Endothelial cell of umbilical vein (primary cell): ENCODE measurements around the gene SRBD1. TPM values are rescaled to one million over a fixed set of nuclear protein-coding genes. Genes with fewer than 3 reads are reported as not detected.
A peak's percentile ranks its signal among the peaks of the same experiment; 100 is the strongest.

Experiments
- BruUV-seq: library from RNA; stranded (reverse); fragments of 400-500 nt; replicated peaks from 2 replicates; lab custom pipeline; 2021; lab: Mats Ljungman, UMichigan
- CTCF ChIA-PET: fragments of 300-600, 350-600 bp; sonication (Branson Sonifier 250); formaldehyde crosslinking; loops from one replicate; lab custom pipeline; 2021; ENCODE audit warnings: antibody characterized with exemption, inconsistent platforms; lab: Charles Lee
- POLR2A ChIA-PET: fragments of 300-600, 350-600 bp; sonication (Branson Sonifier 250); formaldehyde crosslinking; loops from one replicate; lab custom pipeline; 2021; ENCODE audit warnings: antibody characterized with exemption, inconsistent platforms; lab: Charles Lee
- DNase-seq: peaks from one replicate; pipeline ENCODE4 v3.0.0-alpha.2; 2011; ENCODE audit warnings: low read depth, low spot score
- FAIRE-seq: peaks from 2 replicates; lab custom pipeline; 2011; peaks lifted over from hg19 to GRCh38; lab: Jason Lieb, UNC
- H2AFZ ChIP-seq: 2 replicates; pipeline ENCODE4 v1.6.0; 2012; ENCODE audit warnings: low read depth, low read length, control low read depth, inconsistent platforms
- H3K27ac ChIP-seq: 2 replicates; pipeline ENCODE4 v1.5.1; 2011; ENCODE audit warnings: low read depth, mild to moderate bottlenecking, control low read depth, low read length, moderate library complexity; ENCODE audit not compliant: insufficient read depth
- H3K27me3 ChIP-seq, 2 experiments: 2 replicates each; pipeline versions ENCODE4 v1.6.0 to v1.6.1; 2011; ENCODE audit warnings: low read length in 2 of 2, mixed read lengths in 1 of 2; ENCODE audit not compliant: control insufficient read depth in 2 of 2, insufficient read depth in 2 of 2
- H3K36me3 ChIP-seq, 2 experiments: 2 replicates in 1 of 2; 3 replicates in 1 of 2; pipeline ENCODE4 v1.5.1; 2011; ENCODE audit warnings: low read length in 2 of 2, mild to moderate bottlenecking in 1 of 2, moderate library complexity in 1 of 2; ENCODE audit not compliant: control insufficient read depth in 2 of 2, insufficient read depth in 2 of 2; ENCODE audit errors: extremely low read depth in 1 of 2
- H3K4me1 ChIP-seq: 3 replicates; pipeline ENCODE4 v1.5.1; 2011; ENCODE audit warnings: mild to moderate bottlenecking, low read length; ENCODE audit not compliant: control insufficient read depth, insufficient read depth; ENCODE audit errors: extremely low read depth
- H3K4me2 ChIP-seq: 2 replicates; pipeline ENCODE4 v1.6.1; 2011; ENCODE audit warnings: low read length, control low read depth, mixed read lengths; ENCODE audit not compliant: insufficient read depth
- H3K4me3 ChIP-seq, 3 experiments: fragments of 200-600 bp in 1 of 3; sonication (generic), shearing (Covaris generic) in 1 of 3; replicated peaks in 1 of 3; 2 replicates each; pipeline ENCODE4 v1.5.1; 2011 to 2016; ENCODE audit warnings: control low read depth in 3 of 3, low read length in 3 of 3, mild to moderate bottlenecking in 2 of 3, inconsistent platforms in 1 of 3, low read depth in 1 of 3, moderate library complexity in 1 of 3; ENCODE audit not compliant: insufficient read depth in 1 of 3
- H3K79me2 ChIP-seq: 2 replicates; pipeline ENCODE4 v1.6.0; 2012; ENCODE audit warnings: low read length, inconsistent platforms; ENCODE audit not compliant: control insufficient read depth, insufficient read depth
- H3K9ac ChIP-seq: replicated peaks from 2 replicates; pipeline ENCODE3; 2011; ENCODE audit warnings: low read length, control low read depth; ENCODE audit not compliant: insufficient read depth; ENCODE audit errors: extremely low read depth
- H3K9me1 ChIP-seq: replicated peaks from 3 replicates; pipeline ENCODE4 v1.6.0; 2011; ENCODE audit warnings: mild to moderate bottlenecking, low read length; ENCODE audit not compliant: control insufficient read depth, insufficient read depth; ENCODE audit errors: extremely low read depth
- H3K9me3 ChIP-seq: replicated peaks from 2 replicates; pipeline ENCODE4 v1.5.1; 2012; ENCODE audit warnings: low read length, inconsistent platforms; ENCODE audit not compliant: control insufficient read depth, insufficient read depth
- H4K20me1 ChIP-seq: replicated peaks from 2 replicates; pipeline ENCODE3; 2011; ENCODE audit warnings: mild to moderate bottlenecking, low read length; ENCODE audit not compliant: control insufficient read depth, insufficient read depth; ENCODE audit errors: extremely low read depth
- FOS ChIP-seq: IDR thresholded peaks from 2 replicates; pipeline ENCODE4 v1.6.1; 2011; ENCODE audit warnings: mild to moderate bottlenecking, low read length, moderate library complexity, borderline replicate concordance; ENCODE audit not compliant: insufficient read depth
- GATA2 ChIP-seq: IDR thresholded peaks from 2 replicates; pipeline ENCODE4 v1.7.0; 2011; ENCODE audit warnings: low read depth, mild to moderate bottlenecking, moderate library complexity, mixed read lengths, low read length; ENCODE audit not compliant: insufficient read length, insufficient read depth
- JUN ChIP-seq: IDR thresholded peaks from 2 replicates; pipeline ENCODE4 v1.6.1; 2011; ENCODE audit warnings: borderline replicate concordance, low read depth; ENCODE audit not compliant: insufficient read length, insufficient read depth
- MYC ChIP-seq: IDR thresholded peaks from one replicate; pipeline ENCODE4 v1.6.1; 2011; ENCODE audit warnings: mild to moderate bottlenecking, low read depth, low read length
- dilution Hi-C: fragments of 300-500 bp; cut with MboI; formaldehyde crosslinking; loops from one replicate; pipeline ENCODE4 v1.15.0; 2019; ENCODE audit warnings: low sequenced_read_pairs; ENCODE audit not compliant: extremely low pct_ligation_motif_present
- intact Hi-C: fragments of 100-400 bp; cut with micrococcal nuclease; formaldehyde crosslinking; loops from one replicate; pipeline ENCODE4 v1.10.0; 2022
- polyA plus RNA-seq, 4 experiments: library from polyadenylated mRNA; depleted of rRNA in 3 of 4; stranded (reverse) in 3 of 4; unstranded in 1 of 4; fragments of >200 nt; gene quantifications; 2 replicates each; pipeline versions ENCODE4 v1.2.1 to v1.2.3, GENCODE V29; 2011 to 2012; ENCODE audit warnings: missing spikeins in 1 of 4
- total RNA-seq: library from RNA; stranded (reverse); gene quantifications from 2 replicates; pipeline ENCODE4 v1.2.3, GENCODE V29; 2021
- TF ChIP-seq, protein P1 (sequence below): IDR thresholded peaks from 2 replicates; pipeline ENCODE4 v1.6.1; 2011; ENCODE audit not compliant: insufficient read depth, insufficient read length

The SRBD1 gene
- total and polyA plus RNA-seq, 2 donors (not counting 3 experiments of a cell fraction or from before 2014, with no cell fraction given), result 3.7 to 12.5 TPM

DNA sequence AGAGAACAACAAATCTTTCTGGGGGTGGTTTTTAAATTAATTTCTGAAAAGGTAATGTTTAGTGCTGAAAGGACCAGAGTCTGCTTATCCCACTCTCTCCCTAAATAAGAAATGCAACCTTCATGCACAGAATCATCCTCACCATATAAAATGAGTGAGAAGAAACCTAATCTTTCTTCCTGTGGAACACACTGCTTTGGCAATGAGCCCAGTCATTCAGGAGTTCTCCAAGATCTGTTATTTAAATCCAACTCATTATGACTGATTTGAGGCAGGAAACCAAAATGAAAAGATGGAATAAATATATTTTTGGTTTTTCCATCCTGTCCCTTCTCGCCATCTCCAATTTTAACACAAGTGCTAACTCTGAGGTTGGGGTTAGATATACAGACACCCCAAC is 228.3 kb downstream of the SRBD1 start:
- CTCF ChIA-PET, result interaction anchor here (1.0 kb wide), 2 partner anchors 14 to 112 kb away, joined by 3 read pairs; no protein-coding TSS in a partner anchor

DNA sequence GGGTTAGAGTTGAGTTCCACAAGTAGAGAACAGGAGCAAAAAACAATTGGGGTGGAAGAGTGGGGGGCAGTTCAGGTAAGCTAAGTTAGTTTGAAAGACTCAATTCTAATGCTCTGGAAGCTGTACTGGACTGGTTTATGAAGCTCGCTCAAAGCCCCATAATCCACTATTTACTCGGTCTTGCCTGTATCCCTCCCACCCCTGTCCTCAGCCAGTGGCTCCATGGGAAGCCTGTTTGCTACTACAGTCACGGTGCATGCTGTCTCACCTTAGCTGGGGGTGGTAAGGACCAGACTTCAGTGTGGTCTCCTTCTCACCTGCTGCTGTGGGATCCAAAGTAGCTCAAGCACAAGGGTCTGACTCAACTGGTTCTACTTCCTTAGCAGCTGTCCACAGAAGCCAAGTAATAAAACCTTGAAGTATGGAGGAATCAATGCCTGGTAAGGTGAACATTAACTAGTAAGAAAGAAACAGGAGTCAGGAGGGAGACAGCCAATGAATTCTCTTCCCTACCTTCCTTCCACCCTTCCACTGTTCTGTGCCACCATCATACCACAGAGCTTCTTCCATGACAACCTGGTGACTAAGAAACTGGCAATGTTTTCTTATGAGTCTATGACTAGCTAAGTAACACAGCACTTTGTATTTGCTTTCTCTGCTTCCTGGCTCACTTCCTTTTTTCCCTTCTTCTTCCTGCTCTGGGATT is 230.8 kb downstream of the SRBD1 start:
- H2AFZ ChIP-seq, result peak overlapping the region; percentile 61
- BruUV-seq, result no TSS peak
- H3K79me2 ChIP-seq, result no peaks in the 10 kb centered on the region
- TF ChIP-seq JUN (peak; percentile 56), FOS (peak; percentile 89)
- TF ChIP-seq, protein P1, sequence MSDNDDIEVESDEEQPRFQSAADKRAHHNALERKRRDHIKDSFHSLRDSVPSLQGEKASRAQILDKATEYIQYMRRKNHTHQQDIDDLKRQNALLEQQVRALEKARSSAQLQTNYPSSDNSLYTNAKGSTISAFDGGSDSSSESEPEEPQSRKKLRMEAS, result no peak
- no peaks in the 10 kb centered on the region for H4K20me1 ChIP-seq
- no peak overlapping the region for H3K4me3 ChIP-seq
- POLR2A ChIA-PET, result interaction anchor here (1.1 kb wide), 1 partner anchor 26 kb away, joined by 3 read pairs; no protein-coding TSS in a partner anchor
- peaks cover 31% of the 10 kb centered on the region for H3K4me1 ChIP-seq
- no peaks in the 10 kb centered on the region for H3K27me3 ChIP-seq
- H3K27ac ChIP-seq, result peak overlapping the region; percentile 72
- H3K9ac ChIP-seq, result no peak overlapping the region
- no peaks in the 10 kb centered on the region for H3K9me1 ChIP-seq
- DNase-seq (peak; percentile 57), FAIRE-seq (peak; percentile 49)
- CTCF ChIA-PET, result interaction anchor here (0.9 to 1.7 kb wide), 8 partner anchors 10 to 399 kb away, joined by 3 to 7 read pairs (median 3); no protein-coding TSS in a partner anchor
- peak overlapping the region; percentile 73 for H3K4me2 ChIP-seq
- H3K9me3 ChIP-seq, result no peaks in the 10 kb centered on the region
- dilution Hi-C loops, result no loop called here
- intact Hi-C loops, result loop anchor here (2.0 to 5.0 kb wide), 3 partner anchors 13 to 118 kb away; no protein-coding TSS in a partner anchor
- H3K36me3 ChIP-seq, result no peaks in the 10 kb centered on the region

More for the DNA sequence above, 228.3 kb downstream of the SRBD1 start:
- peak overlapping the region; percentile 33 for H2AFZ ChIP-seq
- peaks cover 31% of the 10 kb centered on the region for H3K4me1 ChIP-seq
- dilution Hi-C loops (no loop called here), intact Hi-C loops (loop anchor here (5.0 kb wide), 1 partner anchor 120 kb away; no protein-coding TSS in a partner anchor)
- H3K4me2 ChIP-seq, result peak overlapping the region; percentile 31
- peak; percentile 33 for TF ChIP-seq GATA2
- TF ChIP-seq MYC, result no peak
- H3K9ac ChIP-seq, result no peak overlapping the region
- POLR2A ChIA-PET, result no interaction called here
- no TSS peak for BruUV-seq
- no peaks in the 10 kb centered on the region for H4K20me1 ChIP-seq
- FAIRE-seq (peak; percentile 73), DNase-seq (peak; percentile 82)
- H3K9me1 ChIP-seq, result no peaks in the 10 kb centered on the region
- no peak overlapping the region for H3K27ac ChIP-seq
- no peak overlapping the region for H3K4me3 ChIP-seq
- H3K79me2 ChIP-seq, result no peaks in the 10 kb centered on the region
- H3K36me3 ChIP-seq, result no peaks in the 10 kb centered on the region
- H3K9me3 ChIP-seq, result no peaks in the 10 kb centered on the region
- H3K27me3 ChIP-seq, result no peaks in the 10 kb centered on the region
